SH-SY5Y (cell line): ENCODE measurements around the gene TTC1.

Experiments used
- GATA2 ChIP-seq: IDR thresholded peaks from 2 replicates; pipeline ENCODE4 v1.6.1; 2011; ENCODE audit warnings: mild to moderate bottlenecking, low read depth, low read length
- GATA3 ChIP-seq: IDR thresholded peaks from 2 replicates; pipeline ENCODE4 v1.6.1; 2011; ENCODE audit warnings: low read depth, mild to moderate bottlenecking, low read length, moderate library complexity

The TTC1 gene

GRCh38 chr5:160023007-160023907 is 14.3 kb downstream of the TTC1 start:
- TF ChIP-seq GATA3 (no peak), GATA2 (no peak)

- TF ChIP-seq GATA3 (no peak), GATA2 (no peak)
Measured at GRCh38 chr5:160023908-160024630, 15.1 kb downstream of the TTC1 start.

- TF ChIP-seq GATA2 (no peak), GATA3 (no peak)
Measured at GRCh38 chr5:160029004-160029403, 20.1 kb downstream of the TTC1 start.

DNA sequence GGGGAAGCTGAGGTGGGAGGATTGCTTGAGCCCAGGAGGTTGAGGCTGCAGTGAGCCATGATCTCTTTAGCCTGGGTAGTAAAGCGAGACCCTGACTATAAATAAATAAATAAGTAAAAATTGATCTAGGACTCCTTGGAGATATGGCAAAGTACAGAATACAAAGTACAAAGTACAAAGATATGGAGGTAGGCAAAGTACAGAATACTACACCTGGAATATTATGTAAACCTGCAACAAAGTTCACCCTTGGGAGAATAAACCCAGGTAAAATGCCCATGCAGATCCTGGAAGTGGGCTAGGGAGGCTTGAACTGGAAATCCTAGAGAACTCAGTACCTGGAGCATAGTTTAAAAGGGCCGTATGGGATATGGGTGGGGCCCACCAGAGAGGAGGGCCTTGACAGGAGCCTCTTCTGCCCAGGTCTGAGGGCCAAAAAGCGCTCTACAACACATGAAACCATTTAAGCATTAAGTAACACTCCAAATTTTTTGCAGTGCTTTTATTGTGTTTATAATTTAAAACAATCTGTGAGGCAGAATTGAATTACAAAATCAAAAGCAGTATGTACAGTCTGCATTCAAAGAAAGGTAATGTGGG is 20.7 kb downstream of the TTC1 start:
- TF ChIP-seq GATA3 (no peak), GATA2 (no peak)

GRCh38 chr5:160030631-160031377 is 21.9 kb downstream of the TTC1 start:
- TF ChIP-seq GATA3 (no peak), GATA2 (no peak)

- TF ChIP-seq GATA2 (no peak), GATA3 (no peak)
Measured at GRCh38 chr5:160033546-160034252, 24.8 kb downstream of the TTC1 start.

DNA sequence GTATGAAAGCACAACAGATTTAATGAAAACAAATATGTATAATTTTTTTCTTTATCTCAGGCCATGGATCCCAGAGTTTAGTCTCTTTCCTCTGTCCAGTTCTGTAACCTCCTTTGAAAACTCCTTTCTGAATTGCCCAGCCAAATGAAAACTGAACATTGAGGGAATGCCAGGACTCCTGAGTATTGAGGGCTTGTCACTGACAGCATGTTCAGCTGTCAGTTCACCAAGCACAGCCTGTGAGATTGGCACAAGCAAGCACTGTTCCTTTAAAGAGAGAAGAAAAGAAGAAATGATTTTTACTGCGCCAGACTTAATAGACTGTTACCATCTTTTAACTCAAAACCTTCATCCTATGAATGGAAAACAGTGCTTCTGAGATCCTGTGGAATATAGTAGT is 27.3 kb downstream of the TTC1 start:
- TF ChIP-seq GATA3 (no peak), GATA2 (no peak)

GRCh38 chr5:160036884-160037283 is 27.9 kb downstream of the TTC1 start:
- no peak for TF ChIP-seq GATA2
- TF ChIP-seq GATA3, result no peak

DNA sequence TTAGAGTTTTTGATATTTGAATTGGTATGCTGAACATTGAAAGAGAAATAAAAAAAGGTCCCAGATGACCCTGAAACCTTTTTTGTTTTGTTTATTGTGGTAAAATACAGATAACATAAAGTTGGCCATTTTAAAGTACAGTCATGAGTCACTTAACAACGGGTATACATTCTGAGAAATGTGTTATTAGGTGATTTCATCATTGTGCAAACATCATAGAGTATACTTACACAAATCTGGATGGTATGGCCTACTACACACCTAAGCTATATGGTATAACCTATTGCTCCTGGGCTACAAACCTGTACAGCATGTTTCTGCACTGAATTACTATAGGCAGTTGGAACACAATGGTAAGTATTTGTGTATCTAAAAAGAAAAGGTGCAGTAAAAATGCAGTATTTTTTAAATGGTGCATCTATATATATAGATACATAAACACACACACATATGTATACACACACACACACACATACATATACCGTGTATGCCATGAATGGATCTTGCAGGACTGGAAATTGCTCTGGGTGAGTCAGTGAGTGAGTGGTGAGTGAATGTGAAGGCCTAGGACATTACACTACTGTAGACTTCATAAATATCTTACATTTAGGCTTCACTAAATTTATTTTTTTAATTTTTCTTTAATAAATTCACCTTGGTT is 31.0 kb downstream of the TTC1 start:
- TF ChIP-seq GATA3 (no peak), GATA2 (no peak)

GRCh38 chr5:160040471-160040835 is 31.5 kb downstream of the TTC1 start:
- TF ChIP-seq GATA3, result no peak
- TF ChIP-seq GATA2, result no peak

- TF ChIP-seq GATA3 (no peak), GATA2 (no peak)
Measured at GRCh38 chr5:160042671-160043070, 33.7 kb downstream of the TTC1 start.

- TF ChIP-seq GATA2 (no peak), GATA3 (no peak)
Measured at GRCh38 chr5:160044391-160044804, 35.5 kb downstream of the TTC1 start.

- TF ChIP-seq GATA3 (no peak), GATA2 (no peak)
Measured at GRCh38 chr5:160044967-160045366, 36.0 kb downstream of the TTC1 start.

GRCh38 chr5:160047423-160047822 is 38.5 kb downstream of the TTC1 start:
- no peak for TF ChIP-seq GATA2
- no peak for TF ChIP-seq GATA3
